Measurements from ENCODE around the gene GRIA4. TPM values are rescaled to one million over a fixed set of nuclear protein-coding genes. Genes with fewer than 3 reads are reported as not detected.
A peak's percentile ranks its signal among the peaks of the same experiment; 100 is the strongest.

Gene GRIA4
- polyA plus RNA-seq, 1 donor from 2014 or later: 6.3 TPM

DNA sequence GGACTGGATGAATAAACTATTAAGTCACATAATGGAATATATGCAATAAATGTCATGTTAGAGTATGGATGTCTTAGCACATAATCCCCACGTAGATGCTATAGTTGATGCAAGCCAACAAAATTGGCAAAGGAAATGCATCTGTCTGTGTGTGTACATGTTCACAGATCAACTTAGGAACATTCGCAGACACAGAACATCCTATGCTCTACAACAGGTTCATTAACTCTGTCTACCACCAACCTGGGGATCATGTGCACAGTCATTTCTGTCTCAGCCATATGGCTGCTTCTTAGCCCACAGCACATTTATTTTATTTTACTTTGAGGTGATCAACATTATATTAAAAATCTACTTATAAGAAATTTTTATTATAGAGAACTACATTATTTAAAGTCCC is 407.2 kb downstream of the GRIA4 start:
- no peaks in the 10 kb centered on the region for H3K9me2 ChIP-seq (ENCODE audit: insufficient read depth, low read length)
- H3K9me3 ChIP-seq (ENCODE audit: low read length): no peaks in the 10 kb centered on the region
- H3K27ac ChIP-seq (ENCODE audit: low read length): no peak overlapping the region
- no peak overlapping the region for H3K4me2 ChIP-seq (ENCODE audit: low read length)
- no peak overlapping the region for H2AFZ ChIP-seq (ENCODE audit: low read depth, low read length)
- no peaks in the 10 kb centered on the region for H3F3A ChIP-seq (ENCODE audit: insufficient read depth, low read length, poor library complexity, severe bottlenecking)
- H3K27me3 ChIP-seq (ENCODE audit: insufficient read depth, low read depth, low read length): no peaks in the 10 kb centered on the region
- no peaks in the 10 kb centered on the region for H4K20me1 ChIP-seq (ENCODE audit: insufficient read depth)
- H3K79me2 ChIP-seq (replicated peaks; ENCODE audit: insufficient read depth, low read length): peaks cover 68% of the 10 kb centered on the region
- TF ChIP-seq EZH2 (IDR thresholded peaks at IDR 0.05; ENCODE audit: borderline replicate concordance, insufficient read depth, low read length, poor library complexity, severe bottlenecking) (no peak), SMC3 (conservative IDR thresholded peaks at IDR 0.05; ENCODE audit: poor library complexity) (no peak), REST (IDR thresholded peaks at IDR 0.05; ENCODE audit: borderline replicate concordance) (no peak), EP300 (conservative IDR thresholded peaks at IDR 0.05; ENCODE audit: poor library complexity, severe bottlenecking) (no peak), RAD21 (conservative IDR thresholded peaks at IDR 0.05) (no peak), MXI1 (conservative IDR thresholded peaks at IDR 0.05; ENCODE audit: poor library complexity, severe bottlenecking) (no peak), TAF1 (IDR thresholded peaks at IDR 0.05; ENCODE audit: low read depth) (no peak), POLR2AphosphoS5 (IDR thresholded peaks at IDR 0.05) (no peak)
- TF ChIP-seq, protein P1, sequence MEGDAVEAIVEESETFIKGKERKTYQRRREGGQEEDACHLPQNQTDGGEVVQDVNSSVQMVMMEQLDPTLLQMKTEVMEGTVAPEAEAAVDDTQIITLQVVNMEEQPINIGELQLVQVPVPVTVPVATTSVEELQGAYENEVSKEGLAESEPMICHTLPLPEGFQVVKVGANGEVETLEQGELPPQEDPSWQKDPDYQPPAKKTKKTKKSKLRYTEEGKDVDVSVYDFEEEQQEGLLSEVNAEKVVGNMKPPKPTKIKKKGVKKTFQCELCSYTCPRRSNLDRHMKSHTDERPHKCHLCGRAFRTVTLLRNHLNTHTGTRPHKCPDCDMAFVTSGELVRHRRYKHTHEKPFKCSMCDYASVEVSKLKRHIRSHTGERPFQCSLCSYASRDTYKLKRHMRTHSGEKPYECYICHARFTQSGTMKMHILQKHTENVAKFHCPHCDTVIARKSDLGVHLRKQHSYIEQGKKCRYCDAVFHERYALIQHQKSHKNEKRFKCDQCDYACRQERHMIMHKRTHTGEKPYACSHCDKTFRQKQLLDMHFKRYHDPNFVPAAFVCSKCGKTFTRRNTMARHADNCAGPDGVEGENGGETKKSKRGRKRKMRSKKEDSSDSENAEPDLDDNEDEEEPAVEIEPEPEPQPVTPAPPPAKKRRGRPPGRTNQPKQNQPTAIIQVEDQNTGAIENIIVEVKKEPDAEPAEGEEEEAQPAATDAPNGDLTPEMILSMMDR (IDR thresholded peaks at IDR 0.05; ENCODE audit: poor library complexity, severe bottlenecking): no peak
- peak overlapping the region; percentile 16 for H3K4me3 ChIP-seq (ENCODE audit: low read length)
- H3K36me3 ChIP-seq (ENCODE audit: insufficient read depth, low read length): no peaks in the 10 kb centered on the region
- no peak overlapping the region for H3K9ac ChIP-seq (ENCODE audit: low read length)

- H3K79me2 ChIP-seq (replicated peaks; ENCODE audit: insufficient read depth, low read length): peaks cover 55% of the 10 kb centered on the region
- H2AFZ ChIP-seq (ENCODE audit: low read depth, low read length): peak overlapping the region; percentile 84
- H3K9me3 ChIP-seq (ENCODE audit: low read length): no peaks in the 10 kb centered on the region
- no peaks in the 10 kb centered on the region for H3K27me3 ChIP-seq (ENCODE audit: insufficient read depth, low read depth, low read length)
- no peaks in the 10 kb centered on the region for H3F3A ChIP-seq (ENCODE audit: insufficient read depth, low read length, poor library complexity, severe bottlenecking)
- peak overlapping the region; percentile 86 for H3K9ac ChIP-seq (ENCODE audit: low read length)
- H3K4me2 ChIP-seq (ENCODE audit: low read length): peak overlapping the region; percentile 67
- TF ChIP-seq EZH2 (IDR thresholded peaks at IDR 0.05; ENCODE audit: borderline replicate concordance, insufficient read depth, low read length, poor library complexity, severe bottlenecking) (no peak), EP300 (conservative IDR thresholded peaks at IDR 0.05; ENCODE audit: poor library complexity, severe bottlenecking) (no peak), TAF1 (IDR thresholded peaks at IDR 0.05; ENCODE audit: low read depth) (no peak), RAD21 (conservative IDR thresholded peaks at IDR 0.05) (no peak), REST (IDR thresholded peaks at IDR 0.05; ENCODE audit: borderline replicate concordance) (no peak), POLR2AphosphoS5 (IDR thresholded peaks at IDR 0.05) (no peak), SMC3 (conservative IDR thresholded peaks at IDR 0.05; ENCODE audit: poor library complexity) (no peak), MXI1 (conservative IDR thresholded peaks at IDR 0.05; ENCODE audit: poor library complexity, severe bottlenecking) (no peak)
- TF ChIP-seq, protein P1 (IDR thresholded peaks at IDR 0.05; ENCODE audit: poor library complexity, severe bottlenecking): no peak
- H3K4me3 ChIP-seq (ENCODE audit: low read length): peak overlapping the region; percentile 82
- no peaks in the 10 kb centered on the region for H4K20me1 ChIP-seq (ENCODE audit: insufficient read depth)
- no peaks in the 10 kb centered on the region for H3K9me2 ChIP-seq (ENCODE audit: insufficient read depth, low read length)
- peak overlapping the region; percentile 78 for H3K27ac ChIP-seq (ENCODE audit: low read length)
- no peaks in the 10 kb centered on the region for H3K36me3 ChIP-seq (ENCODE audit: insufficient read depth, low read length)
These were observed 411.5 kb downstream of the GRIA4 start for GRCh38 chr11:106021181-106021966.

All from neural cell (in vitro differentiated cells).